HG03439 (cell line): Measurements from ENCODE around the gene TMEM272.

Experiments
- ATAC-seq: cut with Tn5 transposase; IDR thresholded peaks from one replicate; pipeline ENCODE4 v1.9.1; 2021; ENCODE audit warnings: mild to moderate bottlenecking, moderate library complexity; ENCODE audit not compliant: unreplicated experiment

Gene TMEM272

GRCh38 chr13:51844862-51845573, at the start of gene TMEM272:
TSS of gene TMEM272 (minus strand) at chr13:51845177. CDS start at chr13:51838530, 6,647 bp downstream.
- ATAC-seq = no peak

- no peak for ATAC-seq
Observed at GRCh38 chr13:51894239-51894638, 49.3 kb upstream of the TMEM272 start.

- ATAC-seq = no peak
Observed at GRCh38 chr13:51892657-51893056, 47.7 kb upstream of the TMEM272 start.

GRCh38 chr13:51887468-51887867, 42.5 kb upstream of the TMEM272 start:
- ATAC-seq = no peak

GRCh38 chr13:51885651-51886050, 40.7 kb upstream of the TMEM272 start:
- ATAC-seq = no peak

- no peak for ATAC-seq
Observed at GRCh38 chr13:51883226-51883600, 38.2 kb upstream of the TMEM272 start.

- no peak for ATAC-seq
Observed at GRCh38 chr13:51882570-51883225, 37.7 kb upstream of the TMEM272 start.

- ATAC-seq = no peak
Observed at GRCh38 chr13:51881296-51881695, 36.3 kb upstream of the TMEM272 start.

- ATAC-seq = no peak
Observed at GRCh38 chr13:51879133-51879532, 34.2 kb upstream of the TMEM272 start.

- no peak for ATAC-seq
Observed at GRCh38 chr13:51874651-51875050, 29.7 kb upstream of the TMEM272 start.

GRCh38 chr13:51873837-51874236, 28.9 kb upstream of the TMEM272 start:
- no peak for ATAC-seq

- no peak for ATAC-seq
Observed at GRCh38 chr13:51873117-51873798, 28.3 kb upstream of the TMEM272 start.

- no peak for ATAC-seq
Observed at GRCh38 chr13:51870616-51871015, 25.6 kb upstream of the TMEM272 start.

GRCh38 chr13:51869916-51870315, 24.9 kb upstream of the TMEM272 start:
- ATAC-seq = no peak

- no peak for ATAC-seq
Observed at GRCh38 chr13:51867062-51867461, 22.1 kb upstream of the TMEM272 start.

- no peak for ATAC-seq
Observed at GRCh38 chr13:51865838-51866237, 20.9 kb upstream of the TMEM272 start.

- ATAC-seq = no peak
Observed at GRCh38 chr13:51862957-51863356, 18.0 kb upstream of the TMEM272 start.

- no peak for ATAC-seq
Observed at GRCh38 chr13:51861723-51862300, 16.8 kb upstream of the TMEM272 start, which contains the start of gene CCDC70. TSS of gene CCDC70 (plus strand) at chr13:51861969. CDS start at chr13:51865412, 3,443 bp downstream.

- ATAC-seq = no peak
Observed at GRCh38 chr13:51858433-51859247, 13.7 kb upstream of the TMEM272 start.

- ATAC-seq = no peak
Observed at GRCh38 chr13:51856998-51857397, 12.0 kb upstream of the TMEM272 start.
